ENCODE measurements around the gene ARHGEF10L. TPM values are rescaled to one million over a fixed set of nuclear protein-coding genes. Genes with fewer than 3 reads are reported as not detected.

The ARHGEF10L gene
- total RNA-seq, 1 donor, result 7.6 TPM

GRCh38 chr1:17551755-17552234 is 12.3 kb downstream of the ARHGEF10L start:
- Histone ChIP-seq H3K9me3 (ENCODE audit: low read depth, low read length) (no peaks in the 10 kb centered on the region), H3K27me3 (ENCODE audit: insufficient read depth, low read length) (no peaks in the 10 kb centered on the region), H3K4me1 (ENCODE audit: insufficient read depth, low read length) (no peaks in the 10 kb centered on the region), H3K4me3 (ENCODE audit: low read length) (no peak overlapping the region)

GRCh38 chr1:17553975-17554700 is 14.6 kb downstream of the ARHGEF10L start:
- Histone ChIP-seq H3K9me3 (ENCODE audit: low read depth, low read length) (no peaks in the 10 kb centered on the region), H3K4me1 (ENCODE audit: insufficient read depth, low read length) (no peaks in the 10 kb centered on the region), H3K27me3 (ENCODE audit: insufficient read depth, low read length) (no peaks in the 10 kb centered on the region), H3K4me3 (ENCODE audit: low read length) (no peak overlapping the region)

GRCh38 chr1:17554954-17555353 is 15.5 kb downstream of the ARHGEF10L start:
- no peaks in the 10 kb centered on the region for H3K4me1 ChIP-seq (ENCODE audit: insufficient read depth, low read length)

GRCh38 chr1:17557986-17558385 is 18.5 kb downstream of the ARHGEF10L start:
- no peaks in the 10 kb centered on the region for H3K27me3 ChIP-seq (ENCODE audit: insufficient read depth, low read length)
- no peak overlapping the region for H3K4me3 ChIP-seq (ENCODE audit: low read length)
- H3K4me1 ChIP-seq (ENCODE audit: insufficient read depth, low read length), result no peaks in the 10 kb centered on the region
- H3K9me3 ChIP-seq (ENCODE audit: low read depth, low read length), result no peaks in the 10 kb centered on the region

More at GRCh38 chr1:17554954-17555353, 15.5 kb downstream of the ARHGEF10L start:
- no peaks in the 10 kb centered on the region for H3K27me3 ChIP-seq (ENCODE audit: insufficient read depth, low read length)
- H3K4me3 ChIP-seq (ENCODE audit: low read length), result no peak overlapping the region
- H3K9me3 ChIP-seq (ENCODE audit: low read depth, low read length), result no peaks in the 10 kb centered on the region

- Histone ChIP-seq H3K27me3 (ENCODE audit: insufficient read depth, low read length) (no peaks in the 10 kb centered on the region), H3K9me3 (ENCODE audit: low read depth, low read length) (no peaks in the 10 kb centered on the region), H3K4me3 (ENCODE audit: low read length) (no peak overlapping the region), H3K4me1 (ENCODE audit: insufficient read depth, low read length) (no peaks in the 10 kb centered on the region)
Measured at GRCh38 chr1:17558541-17558940, 19.0 kb downstream of the ARHGEF10L start.

- no peaks in the 10 kb centered on the region for H3K9me3 ChIP-seq (ENCODE audit: low read depth, low read length)
- H3K27me3 ChIP-seq (ENCODE audit: insufficient read depth, low read length), result no peaks in the 10 kb centered on the region
- H3K4me3 ChIP-seq (ENCODE audit: low read length), result no peak overlapping the region
- no peaks in the 10 kb centered on the region for H3K4me1 ChIP-seq (ENCODE audit: insufficient read depth, low read length)
Measured at GRCh38 chr1:17558954-17559614, 19.6 kb downstream of the ARHGEF10L start.

GRCh38 chr1:17559615-17560419 is 20.3 kb downstream of the ARHGEF10L start:
- H3K27me3 ChIP-seq (ENCODE audit: insufficient read depth, low read length), result no peaks in the 10 kb centered on the region
- H3K9me3 ChIP-seq (ENCODE audit: low read depth, low read length), result no peaks in the 10 kb centered on the region
- no peak overlapping the region for H3K4me3 ChIP-seq (ENCODE audit: low read length)
- no peaks in the 10 kb centered on the region for H3K4me1 ChIP-seq (ENCODE audit: insufficient read depth, low read length)

GRCh38 chr1:17561247-17561548 is 21.7 kb downstream of the ARHGEF10L start:
- Histone ChIP-seq H3K4me3 (ENCODE audit: low read length) (no peak overlapping the region), H3K27me3 (ENCODE audit: insufficient read depth, low read length) (no peaks in the 10 kb centered on the region), H3K4me1 (ENCODE audit: insufficient read depth, low read length) (no peaks in the 10 kb centered on the region), H3K9me3 (ENCODE audit: low read depth, low read length) (no peaks in the 10 kb centered on the region)

- no peaks in the 10 kb centered on the region for H3K9me3 ChIP-seq (ENCODE audit: low read depth, low read length)
Measured at GRCh38 chr1:17561561-17561985, 22.1 kb downstream of the ARHGEF10L start.

GRCh38 chr1:17562375-17562774 is 22.9 kb downstream of the ARHGEF10L start:
- Histone ChIP-seq H3K9me3 (ENCODE audit: low read depth, low read length) (no peaks in the 10 kb centered on the region), H3K4me1 (ENCODE audit: insufficient read depth, low read length) (no peaks in the 10 kb centered on the region), H3K4me3 (ENCODE audit: low read length) (no peak overlapping the region), H3K27me3 (ENCODE audit: insufficient read depth, low read length) (no peaks in the 10 kb centered on the region)

More at GRCh38 chr1:17561561-17561985, 22.1 kb downstream of the ARHGEF10L start:
- no peaks in the 10 kb centered on the region for H3K27me3 ChIP-seq (ENCODE audit: insufficient read depth, low read length)
- H3K4me3 ChIP-seq (ENCODE audit: low read length), result no peak overlapping the region
- H3K4me1 ChIP-seq (ENCODE audit: insufficient read depth, low read length), result no peaks in the 10 kb centered on the region

- H3K4me3 ChIP-seq (ENCODE audit: low read length), result no peak overlapping the region
- no peaks in the 10 kb centered on the region for H3K9me3 ChIP-seq (ENCODE audit: low read depth, low read length)
- H3K27me3 ChIP-seq (ENCODE audit: insufficient read depth, low read length), result no peaks in the 10 kb centered on the region
- H3K4me1 ChIP-seq (ENCODE audit: insufficient read depth, low read length), result no peaks in the 10 kb centered on the region
Measured at GRCh38 chr1:17563494-17564281, 24.2 kb downstream of the ARHGEF10L start.

- no peaks in the 10 kb centered on the region for H3K27me3 ChIP-seq (ENCODE audit: insufficient read depth, low read length)
- H3K4me3 ChIP-seq (ENCODE audit: low read length), result no peak overlapping the region
- no peaks in the 10 kb centered on the region for H3K9me3 ChIP-seq (ENCODE audit: low read depth, low read length)
- peaks cover 4% of the 10 kb centered on the region for H3K4me1 ChIP-seq (ENCODE audit: insufficient read depth, low read length)
Measured at GRCh38 chr1:17564458-17565393, 25.2 kb downstream of the ARHGEF10L start.

- no peaks in the 10 kb centered on the region for H3K9me3 ChIP-seq (ENCODE audit: low read depth, low read length)
- H3K4me3 ChIP-seq (ENCODE audit: low read length), result no peak overlapping the region
- H3K27me3 ChIP-seq (ENCODE audit: insufficient read depth, low read length), result no peaks in the 10 kb centered on the region
- H3K4me1 ChIP-seq (ENCODE audit: insufficient read depth, low read length), result peaks cover 12% of the 10 kb centered on the region
Measured at GRCh38 chr1:17565461-17566252, 26.2 kb downstream of the ARHGEF10L start.
